GM19397 (cell line): ENCODE results near the gene C1orf21.

Experiments
- ATAC-seq: cut with Tn5 transposase; IDR thresholded peaks from one replicate; pipeline ENCODE4 v1.9.1; 2021; ENCODE audit warnings: mild to moderate bottlenecking, moderate library complexity; ENCODE audit not compliant: unreplicated experiment

The C1orf21 gene

GRCh38 chr1:184552446-184552845 lies 165.6 kb downstream of the C1orf21 start:
- no peak for ATAC-seq

- no peak for ATAC-seq
These were observed 167.0 kb downstream of the C1orf21 start for GRCh38 chr1:184553845-184554244.

GRCh38 chr1:184555665-184556641 lies 169.1 kb downstream of the C1orf21 start:
- no peak for ATAC-seq

GRCh38 chr1:184556665-184557064 lies 169.8 kb downstream of the C1orf21 start:
- no peak for ATAC-seq

DNA sequence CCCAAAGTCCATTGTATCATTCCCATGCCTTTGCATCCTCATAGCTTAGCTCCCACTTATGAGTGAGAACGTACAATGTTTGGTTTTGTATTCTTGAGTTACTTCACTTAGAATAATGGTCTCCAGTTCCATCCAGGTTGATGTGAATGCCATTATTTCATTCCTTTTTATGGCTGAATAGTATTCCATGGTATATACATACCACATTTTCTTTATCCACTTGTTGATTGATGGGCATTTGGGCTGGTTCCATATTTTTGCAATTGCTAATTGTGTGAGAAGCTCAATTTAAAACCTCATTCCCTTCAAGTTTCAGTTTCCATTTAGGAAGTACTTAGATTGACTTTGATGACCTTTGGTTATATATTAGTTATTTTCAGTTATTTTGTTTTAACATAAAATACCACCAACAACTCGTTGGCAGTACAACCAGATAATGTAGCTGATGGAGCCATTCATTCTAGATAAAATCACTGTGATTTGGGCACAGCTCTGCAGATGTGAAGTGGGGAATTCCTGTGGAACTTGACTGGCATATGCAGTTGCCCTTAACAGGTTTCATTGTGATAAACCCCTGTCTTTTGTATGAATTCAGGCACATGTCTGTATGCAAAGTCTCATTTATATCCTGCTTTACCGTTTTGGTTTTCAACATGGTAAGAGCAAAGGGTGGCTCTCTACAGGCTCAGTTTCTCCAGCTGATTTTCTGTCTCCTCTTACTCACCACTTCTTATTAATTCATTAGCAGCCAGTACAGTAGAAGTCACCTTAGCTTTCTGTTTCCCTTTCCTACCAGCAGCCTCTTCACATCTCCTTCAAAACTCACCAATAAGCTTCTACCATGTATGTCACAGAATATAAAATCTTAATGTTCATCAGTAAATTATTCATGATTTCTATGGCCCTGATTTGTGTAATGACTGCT lies 170.9 kb downstream of the C1orf21 start:
- ATAC-seq = no peak

DNA sequence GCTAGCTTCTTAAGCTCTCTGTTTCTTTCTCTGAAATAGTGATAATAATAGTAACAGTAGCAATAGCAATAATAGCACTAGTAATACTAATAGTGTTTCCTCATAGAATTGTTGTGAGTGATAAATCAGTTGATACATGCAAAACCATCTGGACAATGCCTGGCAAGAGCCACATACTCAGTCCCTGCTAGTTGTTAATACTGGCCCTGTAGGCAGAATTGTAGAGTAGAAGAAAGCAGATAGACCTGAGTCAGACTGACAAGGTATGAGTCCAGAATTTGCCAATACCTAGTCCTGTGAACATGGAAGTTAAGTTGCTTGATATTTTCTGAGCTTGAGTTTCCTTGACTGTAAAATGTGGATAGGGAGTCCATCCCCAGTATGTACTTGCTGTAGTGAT lies 171.9 kb downstream of the C1orf21 start:
- no peak for ATAC-seq

GRCh38 chr1:184559117-184559713 lies 172.4 kb downstream of the C1orf21 start:
- no peak for ATAC-seq

DNA sequence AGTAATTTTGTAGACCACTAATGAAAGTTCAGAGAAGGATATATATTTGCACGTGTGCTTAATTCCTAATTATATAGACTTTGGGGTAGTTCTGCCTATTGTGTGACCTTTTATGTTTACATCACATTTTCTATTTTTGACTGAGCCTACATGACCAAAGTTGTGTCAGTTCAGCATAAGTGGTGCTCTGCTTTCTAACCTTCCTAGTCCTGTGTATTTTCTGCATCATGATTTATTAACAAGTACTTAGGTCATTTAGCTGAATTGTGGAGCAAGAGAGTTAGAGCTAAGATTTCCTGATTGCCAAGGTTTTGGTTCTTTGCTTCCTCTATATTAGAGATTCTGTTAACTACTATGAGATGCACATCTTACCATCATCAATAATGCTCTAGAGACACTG lies 176.0 kb downstream of the C1orf21 start:
- no peak for ATAC-seq

GRCh38 chr1:184563308-184563707 lies 176.5 kb downstream of the C1orf21 start:
- ATAC-seq = no peak

- ATAC-seq = no peak
These were observed 180.2 kb downstream of the C1orf21 start for GRCh38 chr1:184567009-184567408.

GRCh38 chr1:184567637-184568036 lies 180.8 kb downstream of the C1orf21 start:
- ATAC-seq = no peak

GRCh38 chr1:184568148-184568547 lies 181.3 kb downstream of the C1orf21 start:
- no peak for ATAC-seq

DNA sequence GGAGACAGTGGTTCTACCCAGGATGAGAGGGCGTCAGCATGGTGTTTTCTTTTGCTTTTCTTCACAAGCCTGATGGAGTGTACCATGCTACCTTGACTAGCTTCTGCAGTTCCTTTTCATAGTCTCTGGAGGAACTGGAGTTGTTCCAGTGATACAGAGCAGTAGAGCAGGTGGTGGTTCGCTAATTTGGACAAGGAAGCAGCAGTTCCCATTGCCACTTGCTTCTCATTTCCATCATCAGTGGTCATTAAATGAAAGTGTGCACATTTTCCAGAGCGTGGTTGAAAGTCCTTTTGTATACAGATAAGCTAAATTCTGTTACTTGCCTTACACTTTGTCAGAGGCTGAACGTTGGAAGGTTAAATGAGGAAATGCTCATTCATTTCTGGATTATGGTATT lies 182.3 kb downstream of the C1orf21 start:
- no peak for ATAC-seq

DNA sequence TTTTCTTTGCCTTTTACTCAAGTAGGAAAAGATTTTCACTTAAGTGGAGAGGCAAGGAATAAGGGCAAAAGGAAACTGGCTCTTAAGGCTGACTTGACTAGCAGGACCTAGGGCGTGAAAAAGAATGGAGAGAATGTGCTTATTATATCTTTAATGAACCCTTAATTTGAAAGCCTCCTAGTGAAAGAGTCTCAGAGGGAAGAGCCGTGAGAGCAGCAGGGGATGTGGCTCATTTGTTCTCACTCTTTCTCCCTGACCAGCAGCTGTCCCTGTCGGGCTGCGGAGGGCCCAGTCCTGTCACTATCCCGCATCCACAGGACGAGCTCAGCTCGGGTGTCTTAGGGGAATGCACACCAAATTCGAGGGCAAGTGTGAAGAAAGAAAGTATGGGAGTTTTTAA lies 187.8 kb downstream of the C1orf21 start:
- ATAC-seq = no peak

DNA sequence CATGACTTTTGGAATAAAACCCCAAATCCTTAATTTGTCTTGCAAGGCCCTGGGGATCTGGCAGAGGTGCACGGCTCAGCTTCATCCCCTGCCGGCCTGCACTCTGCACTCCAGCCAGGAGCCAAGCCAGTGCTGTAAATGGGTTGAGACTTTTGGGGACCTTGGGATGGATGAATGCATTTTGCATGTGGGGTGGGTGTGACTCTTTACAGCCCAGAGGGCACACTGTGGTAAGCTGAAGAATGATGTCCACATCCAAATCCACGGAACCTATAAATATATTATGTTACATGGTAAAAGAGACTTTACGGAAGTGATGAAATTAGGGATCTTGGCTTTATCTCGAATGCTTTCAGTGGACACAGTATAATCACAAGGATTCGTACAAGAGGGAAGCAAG lies 190.0 kb downstream of the C1orf21 start:
- no peak for ATAC-seq

- no peak for ATAC-seq
These were observed 190.5 kb downstream of the C1orf21 start for GRCh38 chr1:184577319-184577718.

- ATAC-seq = no peak
These were observed 195.6 kb downstream of the C1orf21 start for GRCh38 chr1:184582411-184582810.

DNA sequence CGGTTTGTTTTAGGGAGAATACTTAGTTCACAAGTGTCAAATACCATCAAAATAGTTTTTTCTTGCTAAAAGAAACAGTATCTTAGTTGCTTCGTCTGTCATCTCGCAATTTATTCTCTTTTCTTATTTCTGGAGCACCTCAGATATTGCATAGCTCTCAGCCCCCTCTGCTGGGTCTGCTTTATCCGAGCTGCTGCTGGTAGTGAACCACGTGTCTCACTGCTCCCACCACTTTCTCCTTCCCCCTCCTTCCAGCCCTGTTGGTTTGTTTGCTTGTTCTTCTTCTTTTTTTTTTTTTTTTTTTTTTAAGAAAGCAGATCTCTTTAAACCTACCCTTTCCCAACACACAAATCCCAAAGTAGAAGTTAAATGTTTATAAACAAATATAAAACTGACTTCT lies 197.0 kb downstream of the C1orf21 start:
- ATAC-seq = no peak

GRCh38 chr1:184588701-184589100 lies 201.9 kb downstream of the C1orf21 start:
- ATAC-seq = no peak

GRCh38 chr1:184590163-184590750 lies 203.4 kb downstream of the C1orf21 start:
- ATAC-seq = no peak

- ATAC-seq = no peak
These were observed 206.8 kb downstream of the C1orf21 start for GRCh38 chr1:184593597-184593996.
